Measurements from ENCODE around the gene DIO1.
A peak's percentile ranks its signal among the peaks of the same experiment; 100 is the strongest.

DIO1 gene

DNA sequence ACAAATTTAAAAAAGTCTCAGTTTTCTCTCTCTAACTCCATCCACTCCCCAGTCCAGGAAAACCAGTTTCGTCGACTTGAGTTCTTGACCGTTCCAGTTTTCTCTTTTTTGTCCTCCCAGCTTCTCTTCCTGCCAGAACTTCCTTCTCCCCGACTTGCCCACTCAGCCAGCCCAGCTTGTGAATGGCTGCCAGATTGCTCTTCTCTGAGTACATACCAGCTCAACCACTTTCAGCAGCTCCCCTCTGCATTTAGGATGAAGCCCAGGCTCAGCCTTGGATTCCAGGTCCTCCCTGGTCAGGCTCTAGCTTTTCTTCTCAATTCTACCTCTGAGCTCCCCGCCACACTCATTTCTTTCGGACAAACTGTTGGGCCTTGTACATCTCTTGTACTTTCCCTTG lies 1.4 kb downstream of the DIO1 start:
- no peak for DNase-seq

DNA sequence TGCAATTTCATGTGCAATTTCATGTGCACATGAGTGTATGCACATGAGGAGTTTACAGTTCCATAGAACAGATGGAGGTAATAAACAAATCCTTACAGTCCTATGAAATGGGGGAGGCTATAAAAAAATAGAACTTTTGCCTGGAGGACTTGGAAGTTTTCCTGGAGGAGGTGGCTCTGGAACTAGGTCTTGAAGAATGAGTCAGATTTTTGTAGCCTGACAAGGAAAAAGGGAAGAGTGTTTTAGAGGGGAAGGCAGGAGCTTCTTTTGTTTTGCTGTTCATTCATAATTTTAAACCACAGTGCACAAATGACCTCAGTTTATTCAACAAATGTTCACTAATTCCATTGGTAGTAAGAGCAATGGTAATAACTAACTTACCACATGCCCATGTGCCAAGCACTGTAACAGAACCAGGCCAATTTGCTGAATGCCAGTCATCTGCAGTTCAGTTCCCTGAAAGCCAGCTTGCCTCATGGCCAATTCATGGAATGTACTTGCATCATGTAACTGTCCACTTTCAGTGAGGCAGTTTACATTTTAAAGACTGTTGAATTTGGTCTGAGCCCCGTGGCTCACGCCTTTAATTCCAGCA lies 2.7 kb downstream of the DIO1 start:
- peak; percentile 87 for DNase-seq

DNA sequence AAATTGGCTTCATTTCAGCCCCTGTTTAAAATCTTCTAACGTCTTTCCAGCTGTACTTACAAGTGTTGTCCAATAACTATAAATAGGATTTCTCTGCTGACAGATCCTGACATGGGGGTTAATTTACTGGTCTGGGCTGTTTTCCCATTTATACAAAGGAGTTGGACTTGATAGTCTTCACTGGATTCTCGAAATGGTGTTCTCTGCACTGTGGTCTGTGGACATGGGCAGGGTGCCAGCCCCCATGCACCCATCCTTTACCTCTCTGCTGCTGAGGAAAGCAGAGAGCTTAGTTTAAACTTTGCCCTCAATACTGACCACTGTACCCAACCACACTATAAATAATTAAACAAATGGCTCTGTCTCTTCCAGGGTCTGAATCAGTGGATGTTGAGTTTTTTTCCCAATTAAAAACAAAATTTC lies 5.2 kb downstream of the DIO1 start:
- DNase-seq = peak; percentile 86

DNA sequence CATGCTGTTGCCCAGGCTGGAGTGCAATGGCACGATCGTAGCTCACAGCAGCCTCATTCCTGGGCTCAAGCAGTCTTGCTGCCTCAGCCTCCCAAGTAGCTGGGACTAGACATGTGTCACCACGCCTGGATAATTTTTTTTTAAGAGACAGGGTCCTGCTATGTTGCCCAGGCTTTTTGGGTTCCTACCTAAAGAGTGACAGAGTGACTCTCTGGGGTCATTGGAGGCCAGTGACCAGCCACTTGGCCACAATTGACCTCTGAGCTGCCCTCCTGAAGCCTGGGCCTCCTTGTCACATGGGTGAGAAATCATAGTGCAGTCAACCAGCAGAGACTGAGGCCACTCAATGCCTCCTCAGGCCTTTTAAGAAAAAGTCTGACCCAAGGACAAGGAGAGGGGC lies 5.7 kb downstream of the DIO1 start:
- no peak for DNase-seq

DNA sequence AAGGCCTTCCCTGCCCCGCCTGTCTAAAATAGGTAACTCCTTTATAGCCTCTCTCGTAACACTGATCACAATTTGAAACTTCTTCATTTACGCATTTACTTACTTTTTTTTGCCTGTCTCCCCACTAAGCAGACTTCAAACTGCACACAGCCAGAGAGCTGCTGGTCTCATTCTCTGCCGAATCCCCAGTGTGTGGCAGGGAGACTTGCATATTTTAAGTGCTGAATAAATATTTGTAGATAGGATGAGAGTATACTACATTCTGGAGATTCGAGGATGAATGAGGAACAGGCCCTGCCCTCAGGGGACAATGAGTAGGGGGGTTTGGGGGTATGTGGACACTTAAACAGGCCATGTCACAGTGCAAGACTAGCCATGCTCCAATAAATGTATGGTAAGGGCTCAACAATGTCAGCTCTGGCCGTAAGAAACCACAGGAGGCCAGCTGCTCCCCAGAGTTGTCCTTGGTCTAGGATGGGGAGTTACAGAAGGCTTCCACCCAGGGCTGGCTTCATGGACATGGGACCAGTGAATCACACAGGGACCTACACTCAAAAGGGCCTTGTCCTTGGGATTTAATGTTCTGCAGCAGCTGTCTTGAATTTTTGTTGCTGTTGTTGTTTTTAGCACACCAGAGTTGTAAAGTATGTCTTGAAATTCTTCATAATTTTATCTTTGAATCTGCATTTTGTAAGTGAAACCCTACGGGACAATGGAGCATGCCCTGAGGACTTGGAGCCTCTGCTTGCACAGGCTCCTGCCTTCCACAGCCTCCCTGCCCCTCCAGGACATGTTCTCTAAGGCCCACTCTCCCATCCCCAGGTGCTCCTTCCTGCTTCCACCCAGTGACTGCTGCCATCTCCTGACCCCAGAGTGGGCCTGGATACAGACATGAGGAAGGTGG lies 8.5 kb downstream of the DIO1 start:
- no peak for DNase-seq

DNA sequence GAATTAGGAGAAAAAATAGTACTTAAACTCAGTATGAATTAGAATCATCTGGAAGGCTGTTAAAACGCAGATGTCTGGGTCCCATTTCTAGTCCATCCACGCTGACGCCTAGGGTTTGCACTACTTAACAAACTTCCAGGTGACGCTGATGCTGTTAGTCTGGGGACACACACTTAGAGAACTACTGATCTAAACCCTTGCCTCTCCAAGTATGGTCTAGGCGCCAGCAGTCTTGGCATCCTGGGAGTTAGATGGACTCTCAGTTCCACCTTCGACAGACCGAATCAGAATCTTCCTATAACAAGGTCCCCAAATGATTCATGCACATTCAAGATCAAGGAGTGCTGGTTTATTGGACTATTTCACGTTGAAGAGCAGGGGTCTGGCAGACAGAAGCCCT lies 11.5 kb downstream of the DIO1 start:
- DNase-seq = no peak

DNA sequence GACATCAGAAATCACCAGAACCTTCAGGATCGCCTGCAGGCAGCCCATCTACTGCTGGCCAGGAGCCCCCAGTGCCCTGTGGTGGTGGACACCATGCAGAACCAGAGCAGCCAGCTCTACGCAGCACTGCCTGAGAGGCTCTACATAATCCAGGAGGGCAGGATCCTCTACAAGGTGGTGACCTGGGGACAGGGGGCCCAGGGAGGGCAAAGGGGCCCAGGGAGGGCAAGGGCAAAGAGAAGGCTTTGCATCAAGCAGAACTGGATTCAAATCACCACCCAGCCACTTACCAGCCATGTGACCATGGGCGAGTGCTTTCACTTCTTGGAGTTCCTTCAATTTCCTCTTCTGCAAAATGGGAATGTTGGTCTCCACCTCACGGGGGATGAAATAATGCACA lies 12.1 kb downstream of the DIO1 start:
- DNase-seq = no peak

DNA sequence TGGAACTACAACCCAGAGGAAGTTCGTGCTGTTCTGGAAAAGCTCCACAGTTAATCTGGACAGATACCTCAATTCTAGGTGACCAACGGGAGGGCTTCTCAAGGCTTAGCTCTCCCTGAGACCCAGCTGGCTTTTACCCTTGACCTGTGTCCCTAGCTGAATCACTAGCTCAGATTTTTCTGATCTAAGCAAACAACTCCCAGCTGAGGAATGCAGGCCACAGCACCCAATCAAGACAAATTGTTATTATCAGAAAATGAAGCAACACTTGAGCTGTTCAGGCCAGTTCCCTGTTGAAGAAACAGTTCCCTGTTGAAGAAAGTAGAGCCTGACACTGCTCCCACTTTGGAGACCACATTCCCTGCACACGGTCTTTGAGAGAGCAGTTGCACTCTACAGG lies 16.0 kb downstream of the DIO1 start:
- DNase-seq = no peak

DNA sequence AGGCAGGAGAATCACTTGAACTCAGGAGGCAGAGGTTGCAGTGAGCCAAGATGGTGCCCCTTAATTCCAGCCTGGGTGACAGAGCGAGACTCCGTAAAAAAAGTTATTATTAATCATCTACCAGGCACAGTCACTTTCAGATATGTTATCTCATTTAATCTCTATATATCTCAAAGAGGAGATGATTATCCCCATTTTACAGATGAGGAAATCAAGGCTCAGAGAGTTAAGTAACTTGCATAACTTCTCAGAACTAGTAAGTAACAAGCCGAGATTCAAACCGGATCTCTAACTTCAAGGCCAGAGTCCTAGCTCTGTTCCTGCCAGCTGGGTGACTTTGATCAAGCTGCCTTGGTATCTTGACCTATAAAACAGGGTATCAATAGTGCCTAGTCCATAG lies 17.5 kb downstream of the DIO1 start:
- DNase-seq = no peak

DNA sequence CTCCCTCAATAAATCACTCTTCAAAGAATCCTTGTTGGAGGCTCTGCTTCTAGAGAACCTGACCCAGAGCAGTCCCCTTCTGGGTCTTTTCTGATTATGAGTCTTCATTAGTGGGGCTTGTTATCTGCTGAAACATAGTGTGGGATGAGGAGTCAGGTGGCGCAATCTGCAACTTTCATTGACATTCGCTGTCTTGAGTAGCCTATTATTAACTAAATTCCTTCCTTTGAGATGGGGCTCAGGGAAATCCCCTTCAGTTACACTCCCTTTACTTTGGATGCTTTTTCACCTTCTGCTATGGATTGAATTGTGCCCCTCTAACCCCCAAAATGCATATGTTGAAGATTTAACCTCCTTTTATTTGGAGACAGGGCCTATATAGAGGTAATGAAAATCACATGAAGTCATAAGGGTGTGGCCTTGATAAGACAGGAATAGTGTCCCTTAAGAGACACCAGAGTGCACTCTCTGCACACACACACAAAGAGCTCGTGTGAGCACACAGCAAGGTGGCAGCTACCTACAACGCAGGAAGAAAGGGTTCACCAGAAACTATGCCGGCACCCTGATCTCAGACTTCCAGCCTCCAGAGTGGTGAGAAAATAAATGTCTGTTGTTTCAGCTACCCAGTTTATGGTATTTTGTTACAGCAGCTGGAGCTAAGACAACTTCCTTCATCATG lies 19.5 kb downstream of the DIO1 start:
- DNase-seq = no peak

DNA sequence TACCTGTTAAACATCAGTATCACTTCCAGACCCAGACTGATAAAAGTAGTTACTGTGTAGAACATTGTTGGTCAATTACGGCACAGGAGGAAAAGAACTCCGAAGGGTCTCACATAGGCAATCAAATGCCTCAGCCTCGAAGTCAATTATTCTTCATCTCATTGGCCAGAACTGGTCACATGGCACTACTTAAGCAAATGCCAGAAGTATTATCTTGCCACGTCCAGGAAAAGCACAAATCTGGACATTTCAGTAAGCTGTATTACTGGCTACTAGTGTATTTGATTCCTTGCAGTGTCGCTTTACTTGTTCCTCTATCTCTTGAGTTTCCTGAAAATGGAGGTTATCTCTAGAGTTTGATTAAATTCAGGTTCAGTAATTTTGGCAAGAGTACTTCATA lies 24.4 kb downstream of the DIO1 start:
- DNase-seq = no peak

DNA sequence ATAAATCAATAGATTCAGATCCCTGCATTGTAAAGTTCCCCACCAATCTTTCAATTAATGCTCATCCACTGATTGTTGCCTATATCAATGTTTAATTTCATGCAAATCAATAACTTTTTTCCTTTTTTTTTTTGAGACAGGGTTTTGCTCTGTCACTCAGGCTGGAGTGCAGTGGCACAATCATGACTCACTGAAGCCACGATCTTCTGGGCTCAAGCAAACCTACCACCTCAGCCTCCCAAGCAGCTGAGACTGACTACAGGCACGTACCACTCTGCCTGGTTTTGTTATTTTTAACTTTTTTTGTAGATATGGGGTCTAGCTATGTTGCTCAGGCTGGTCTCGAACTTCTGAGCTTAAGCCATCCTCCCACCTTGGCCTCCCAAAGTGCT lies 25.7 kb downstream of the DIO1 start:
- no peak for DNase-seq

DNA sequence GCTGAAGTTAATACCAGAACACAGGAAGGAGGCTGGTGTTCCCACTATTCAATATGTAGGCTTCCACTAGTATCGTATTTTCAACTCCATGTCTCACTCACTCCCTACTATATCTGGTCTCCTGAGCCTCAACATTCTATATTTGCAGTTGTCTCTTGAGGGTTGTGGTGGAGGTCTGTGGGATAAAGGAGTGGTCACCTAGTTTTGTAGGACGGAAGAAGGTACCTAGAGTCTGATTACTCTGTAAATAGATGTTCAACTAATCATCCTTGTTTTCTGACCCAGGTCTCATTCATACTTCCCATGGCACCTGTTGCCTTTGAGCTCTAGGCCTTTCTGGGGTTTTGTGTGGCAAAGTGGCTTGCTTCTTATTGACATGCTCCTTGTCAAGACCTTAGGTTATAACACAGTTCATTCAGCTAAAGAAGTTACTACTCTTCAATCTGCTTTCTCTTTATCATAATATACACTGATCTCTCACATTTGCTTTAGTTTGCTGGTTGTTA lies 33.4 kb downstream of the DIO1 start:
- no peak for DNase-seq

DNA sequence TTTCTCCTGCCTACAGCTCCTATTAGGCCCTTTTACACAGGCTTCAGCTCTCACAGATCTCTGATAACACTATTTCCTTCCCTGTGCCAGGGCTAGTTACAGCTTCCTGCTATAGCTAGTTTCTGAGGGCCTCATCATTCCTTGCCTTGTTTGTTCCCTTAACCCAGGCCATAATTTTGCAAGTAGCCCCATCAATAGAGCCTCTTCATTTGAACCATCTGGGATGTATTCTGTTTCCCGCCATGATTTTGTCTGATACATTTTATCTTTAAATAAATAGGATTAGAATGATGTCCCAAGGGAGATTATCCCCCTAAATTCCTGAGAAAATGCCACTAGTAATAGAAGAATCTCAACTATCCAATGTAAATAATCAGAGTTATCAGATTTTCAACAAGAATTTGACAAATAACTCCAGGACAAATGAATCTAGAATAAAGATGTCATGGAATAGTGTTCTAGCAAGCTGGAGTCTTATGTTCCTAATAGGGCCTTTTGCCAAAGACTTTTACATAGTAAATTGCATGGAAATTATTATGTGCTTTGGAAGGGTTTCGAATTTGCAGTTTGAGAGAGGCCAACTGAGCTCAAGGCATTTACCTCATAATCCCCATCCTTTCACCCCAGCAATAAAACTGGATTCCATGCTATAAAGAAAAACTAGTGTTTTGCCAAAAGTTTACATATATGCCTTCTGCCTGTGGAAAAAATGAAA lies 35.4 kb downstream of the DIO1 start:
- DNase-seq = no peak

DNA sequence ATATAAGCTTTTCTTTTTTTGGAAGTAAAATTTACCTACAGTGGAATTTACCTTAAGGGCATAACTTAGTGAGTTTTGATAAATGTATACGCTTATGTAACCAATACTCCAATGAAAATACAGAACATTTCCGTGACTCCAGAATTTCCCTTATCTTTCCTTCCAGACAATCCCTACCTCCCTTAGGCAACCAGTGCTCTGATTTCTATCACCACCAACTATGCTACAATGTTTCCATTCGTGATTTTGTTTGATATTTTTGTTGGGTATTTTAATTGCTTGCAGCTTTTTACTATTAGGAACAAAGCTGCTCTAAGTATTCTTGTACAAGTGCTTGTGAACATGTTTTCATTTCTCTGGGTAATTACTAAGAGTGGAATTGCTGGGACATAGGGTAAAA lies 36.9 kb downstream of the DIO1 start:
- DNase-seq = no peak

DNA sequence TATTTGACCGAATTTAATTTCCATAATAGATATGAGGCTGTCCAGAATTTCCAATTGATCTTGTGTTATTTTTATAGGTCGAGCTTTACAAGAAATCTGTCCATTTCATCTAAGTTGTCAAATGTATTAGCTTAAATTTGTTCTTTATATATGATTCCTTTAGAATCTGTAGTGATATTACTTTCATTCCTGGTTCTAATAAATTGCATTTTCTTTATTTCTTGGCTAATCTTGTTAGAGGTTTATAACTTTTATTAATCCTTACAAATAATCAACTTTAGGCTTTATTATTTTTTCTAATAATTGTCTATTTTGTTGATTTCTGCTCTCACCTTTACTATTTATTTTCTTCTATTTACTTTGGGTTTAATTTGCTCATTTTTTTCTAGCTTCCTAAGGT lies 37.5 kb downstream of the DIO1 start:
- no peak for DNase-seq

DNA sequence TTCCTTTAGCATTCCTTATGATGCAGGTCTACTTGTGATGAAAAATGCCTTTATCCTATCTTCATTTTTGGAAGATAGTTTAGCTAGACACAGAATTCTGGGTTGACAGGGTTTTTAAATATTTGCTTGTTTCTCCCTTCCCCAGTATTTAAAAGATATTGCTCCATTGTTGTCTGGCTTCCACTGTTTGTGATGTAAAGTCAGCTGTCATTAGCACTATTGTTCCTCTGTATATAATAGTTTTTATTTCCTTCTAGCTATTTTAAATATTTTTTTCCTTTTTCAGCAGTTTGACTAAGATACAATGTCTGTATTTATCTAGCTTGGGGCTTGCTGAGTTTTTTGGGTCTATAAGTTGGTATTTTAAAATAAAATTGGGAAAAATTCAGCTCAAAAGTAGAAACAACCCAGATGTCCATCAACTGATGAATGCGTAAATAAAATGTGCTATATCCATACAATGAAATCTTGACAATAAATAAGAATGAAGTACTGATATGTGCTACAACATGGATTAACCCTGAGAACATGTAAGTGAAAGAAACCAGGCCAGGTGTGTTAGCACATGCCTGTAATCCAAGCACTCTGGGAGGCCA lies 40.3 kb downstream of the DIO1 start:
- no peak for DNase-seq

DNA sequence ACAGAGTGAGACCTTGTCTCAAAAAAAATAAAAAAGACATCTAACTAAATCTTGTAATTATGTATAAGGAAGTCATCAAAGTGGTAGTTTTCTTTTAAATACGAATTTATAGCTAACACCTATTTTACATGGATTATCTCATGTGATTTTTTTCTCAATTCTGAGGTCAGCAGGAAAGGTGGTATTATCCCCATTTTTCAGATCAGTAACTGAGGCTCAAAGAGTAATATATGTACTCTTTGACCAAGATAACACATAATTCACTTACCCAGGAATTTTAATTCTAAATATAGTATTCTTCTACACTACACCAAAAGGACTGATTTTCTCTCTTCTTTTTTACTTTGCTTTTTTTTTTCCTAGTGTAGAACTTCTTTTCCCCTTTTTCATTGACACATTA lies 42.4 kb downstream of the DIO1 start:
- no peak for DNase-seq

DNA sequence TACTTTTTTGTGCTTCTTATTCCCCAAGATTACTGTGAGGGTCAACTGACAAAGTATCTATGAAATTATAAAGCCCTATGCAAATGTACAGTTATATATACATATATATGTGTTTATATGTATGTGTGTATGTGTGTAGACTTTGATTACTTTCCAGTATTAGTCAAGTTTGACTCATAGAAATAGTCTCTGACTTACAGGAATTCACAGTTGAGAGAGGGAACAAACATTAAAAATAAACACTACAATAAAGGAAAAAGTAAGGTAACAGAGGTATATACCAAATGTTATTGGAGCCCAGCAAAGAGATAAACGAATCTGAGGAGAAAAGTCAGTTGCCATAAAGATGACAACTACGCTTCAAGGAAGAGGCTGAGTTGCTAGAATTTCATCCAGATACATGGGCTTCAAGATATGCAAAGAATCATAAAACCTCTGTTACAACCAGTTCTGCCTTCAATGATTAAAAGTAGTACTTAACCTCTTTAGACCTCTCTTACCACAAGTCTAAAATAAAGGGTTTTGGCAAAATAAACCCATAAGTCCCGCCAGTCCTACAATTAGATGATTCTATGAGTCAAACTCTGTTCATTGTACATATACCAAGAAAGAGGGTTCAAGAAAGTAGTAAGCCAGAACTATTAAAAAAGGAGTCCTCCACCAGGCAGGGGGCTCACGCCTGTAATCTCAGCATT lies 44.3 kb downstream of the DIO1 start:
- no peak for DNase-seq

DNA sequence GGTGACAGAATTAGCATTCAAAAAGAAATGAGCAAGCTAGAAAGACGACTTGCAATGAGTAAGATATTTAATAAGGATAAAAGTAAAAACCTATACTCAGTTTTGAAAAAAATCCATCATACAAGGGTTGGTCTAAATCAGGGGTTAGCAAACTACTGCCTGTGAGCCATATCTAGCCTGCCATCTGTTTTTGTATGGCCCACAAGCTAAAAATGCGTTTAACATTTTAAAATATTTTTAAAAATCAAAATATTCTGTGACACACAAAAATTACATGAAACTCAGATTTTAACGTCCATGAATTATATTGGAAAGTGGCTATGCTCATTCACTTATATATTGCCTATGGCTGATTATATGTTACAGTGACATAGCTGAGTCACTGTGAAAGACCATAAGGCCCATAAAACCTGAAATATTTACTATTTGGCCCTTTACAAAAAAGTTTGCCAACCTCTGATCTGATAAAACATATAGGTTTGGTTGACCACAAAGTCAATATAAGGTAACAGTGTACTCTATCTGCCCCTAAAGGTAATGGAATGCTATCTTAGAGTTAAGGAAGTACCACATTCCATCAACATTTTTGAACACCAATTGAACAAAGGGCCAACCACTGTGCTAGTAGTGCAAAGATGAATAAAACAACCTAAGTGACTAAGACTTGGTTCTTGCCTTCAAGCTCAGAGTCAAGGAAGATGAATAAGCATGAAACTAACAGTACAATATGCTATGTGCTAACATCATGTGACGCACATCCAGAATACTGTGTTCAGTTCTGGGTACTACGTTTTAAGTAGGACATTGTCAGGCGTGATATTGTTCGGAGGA lies 48.4 kb downstream of the DIO1 start:
- DNase-seq = no peak

DNA sequence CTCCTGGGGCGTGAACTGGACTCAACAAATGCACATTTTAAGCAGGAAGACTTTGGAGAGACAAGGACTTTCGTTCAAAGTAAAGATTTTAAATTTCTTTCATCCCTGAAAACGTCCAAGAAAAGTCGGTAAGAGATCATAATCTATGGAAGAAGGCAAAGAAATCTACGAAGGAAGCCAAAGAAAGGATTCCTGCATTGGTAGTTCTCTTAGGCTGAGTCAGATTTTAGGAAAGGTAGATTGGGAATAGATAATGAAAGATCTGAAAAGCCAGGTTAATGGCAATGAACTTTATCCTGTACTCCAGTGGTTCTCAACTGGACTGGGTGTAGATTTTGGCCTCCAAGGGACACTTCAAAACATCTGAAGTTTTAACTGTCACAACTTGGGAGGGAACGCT lies 49.1 kb downstream of the DIO1 start:
- DNase-seq = no peak

All from fibroblast of skin of abdomen (primary cell).